Dermis blood vessel endothelial cell (primary cell): Measurements from ENCODE around the gene MOB2. TPM values are rescaled to one million over a fixed set of nuclear protein-coding genes. Genes with fewer than 3 reads are reported as not detected.
"Not testable (repeated sequence)": the region's sequence is repeated elsewhere in the genome, so short reads cannot be mapped to it uniquely, and the experiment has no call there.

ENCODE experiments used
- DNase-seq: peaks from one replicate; pipeline ENCODE4 v3.0.0; 2010
- total RNA-seq: library from RNA; depleted of rRNA; stranded (reverse); fragments of >200 nt; gene quantifications from 2 replicates; pipeline ENCODE4 v1.2.3, GENCODE V29; 2014

The MOB2 gene
- total RNA-seq, 1 donor from 2014 or later, result 47.0 TPM

- no peak for DNase-seq
Measured at GRCh38 chr11:1439341-1439740, 47.2 kb downstream of the MOB2 start.

DNA sequence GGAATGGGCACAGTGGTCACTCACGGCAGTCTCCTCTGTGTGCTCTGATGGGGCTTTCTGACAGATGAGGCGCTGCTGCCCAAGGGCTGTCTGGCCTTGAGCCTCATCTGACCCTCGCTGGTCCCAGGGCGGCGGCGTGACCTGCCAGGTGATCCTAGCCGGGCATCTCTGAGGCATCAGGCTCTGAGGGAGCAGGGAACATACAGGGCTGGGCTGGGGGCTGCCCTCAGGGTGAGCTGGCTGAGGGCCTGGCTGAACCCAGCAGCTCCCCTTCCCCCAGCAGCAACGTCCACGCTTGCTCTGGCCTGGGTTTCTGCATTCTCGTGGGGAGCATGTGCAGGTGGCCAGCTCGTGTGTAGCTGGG is 47.6 kb downstream of the MOB2 start:
- no peak for DNase-seq

DNA sequence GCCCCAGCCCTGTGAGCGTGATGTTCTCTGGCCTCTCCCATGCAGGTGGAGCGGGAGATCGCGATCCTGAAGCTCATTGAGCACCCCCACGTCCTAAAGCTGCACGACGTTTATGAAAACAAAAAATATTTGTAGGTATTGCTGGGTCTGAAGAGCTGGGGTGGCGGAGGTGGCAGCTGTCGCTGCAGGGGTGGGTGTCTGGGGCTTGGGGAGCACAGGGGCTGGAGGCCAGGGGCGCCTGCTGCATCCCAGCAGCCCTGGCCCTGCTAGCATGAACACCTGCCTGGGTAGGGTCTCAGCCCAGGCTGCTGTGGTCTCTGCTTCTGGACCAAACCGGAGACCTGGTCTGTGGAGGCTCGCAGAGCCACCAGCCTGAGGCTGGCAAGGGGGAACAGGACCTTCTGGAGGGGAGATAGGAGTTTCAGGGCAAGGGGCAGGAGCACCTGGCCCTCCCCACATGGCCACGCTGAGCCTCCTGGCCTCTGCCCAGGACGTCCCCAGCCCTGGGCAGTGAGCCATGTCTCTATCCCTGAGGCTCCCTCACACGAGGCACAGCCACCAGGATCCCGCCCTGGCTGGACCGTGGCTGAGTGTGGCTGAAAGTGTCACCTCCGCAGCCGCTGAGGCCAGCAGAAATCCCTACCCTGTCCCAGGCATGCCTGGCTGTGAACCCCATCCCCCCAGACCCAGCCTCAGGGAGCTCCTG is 48.2 kb downstream of the MOB2 start:
- DNase-seq, result no peak

DNA sequence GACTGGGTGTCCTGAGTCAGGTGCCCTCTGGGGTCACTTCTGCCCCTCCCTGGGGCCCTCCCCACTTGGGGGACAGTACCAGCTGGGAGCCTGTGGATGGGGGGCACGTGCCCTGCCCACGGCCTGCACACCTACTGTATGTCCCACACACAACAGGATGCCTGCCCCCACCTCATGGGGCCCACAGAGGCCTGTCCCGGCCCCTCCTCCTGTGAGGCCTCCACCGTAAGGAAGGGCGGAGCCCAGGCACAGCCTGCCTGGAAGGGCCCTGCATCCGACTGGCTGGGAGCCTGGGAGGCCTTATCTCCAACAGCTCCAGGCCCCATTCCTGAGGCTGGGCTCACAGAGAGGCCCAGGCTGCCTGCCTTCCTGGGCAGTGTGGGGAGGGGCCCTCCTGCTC is 49.1 kb downstream of the MOB2 start:
- no peak for DNase-seq

GRCh38 chr11:1436468-1437039 is 50.0 kb downstream of the MOB2 start:
- DNase-seq, result no peak

DNA sequence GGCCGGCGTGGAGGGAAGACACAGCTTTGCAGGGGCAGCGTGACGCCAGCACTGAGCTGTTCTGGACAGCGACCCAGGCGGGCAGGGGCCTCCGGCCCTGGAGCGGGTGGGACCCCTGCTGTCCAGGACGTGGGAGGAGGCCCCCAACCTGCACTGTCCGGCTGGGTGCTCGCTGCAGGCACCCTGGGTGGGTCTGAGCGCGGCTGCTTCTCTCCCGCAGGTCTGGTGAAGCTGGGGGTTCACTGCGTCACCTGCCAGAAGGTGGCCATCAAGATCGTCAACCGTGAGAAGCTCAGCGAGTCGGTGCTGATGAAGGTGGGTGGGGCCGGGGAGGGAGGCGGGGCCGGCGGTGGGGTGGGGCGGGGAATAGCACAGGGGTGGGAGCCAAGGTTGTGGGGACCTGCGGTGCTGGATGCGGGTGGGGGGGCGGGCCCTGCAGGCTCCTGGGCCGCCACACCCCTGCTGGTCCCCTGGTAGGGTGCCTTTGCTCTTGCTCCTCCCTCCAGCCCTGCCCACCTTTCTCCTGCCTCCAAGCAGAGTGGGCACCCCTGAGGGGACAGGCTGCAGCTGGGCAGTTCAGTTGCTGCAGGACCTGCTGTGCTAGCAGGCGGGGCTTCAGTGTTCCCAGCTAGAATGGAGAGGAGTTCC is 50.6 kb downstream of the MOB2 start:
- no peak for DNase-seq

- DNase-seq, result not testable (repeated sequence)
Measured at GRCh38 chr11:1435479-1435819, 51.1 kb downstream of the MOB2 start.

GRCh38 chr11:1433977-1434640 is 52.5 kb downstream of the MOB2 start:
- DNase-seq, result no peak

GRCh38 chr11:1433568-1433967 is 53.0 kb downstream of the MOB2 start:
- DNase-seq, result no peak

DNA sequence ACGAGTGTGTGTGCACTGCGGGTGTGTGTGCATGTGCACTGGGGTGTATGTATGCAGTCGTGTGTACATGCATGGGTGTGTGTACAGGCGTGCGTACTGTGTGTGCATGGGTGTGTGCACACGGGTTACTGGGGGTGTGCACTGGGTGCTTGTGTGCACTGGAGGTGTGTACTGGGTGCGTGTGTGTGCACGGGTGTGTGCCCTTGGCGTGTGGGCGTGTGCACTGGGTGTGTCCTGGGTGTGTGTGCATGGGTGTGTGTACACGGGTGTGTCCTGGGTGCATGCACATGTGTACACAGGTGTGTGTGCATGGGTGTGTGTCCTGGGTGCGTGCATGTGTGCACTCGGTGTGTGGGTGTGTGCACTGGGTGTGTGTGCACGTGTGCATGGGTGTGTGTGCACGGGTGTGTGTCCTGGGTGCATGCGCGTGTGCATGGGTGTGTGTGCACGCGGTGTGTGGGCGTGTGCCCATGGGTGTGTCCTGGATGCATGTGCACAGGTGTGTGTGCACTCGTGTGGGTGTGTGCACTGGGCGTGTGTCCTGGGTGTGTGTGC is 57.7 kb downstream of the MOB2 start:
- no peak for DNase-seq

GRCh38 chr11:1425439-1425838 is 61.1 kb downstream of the MOB2 start:
- DNase-seq, result no peak

DNA sequence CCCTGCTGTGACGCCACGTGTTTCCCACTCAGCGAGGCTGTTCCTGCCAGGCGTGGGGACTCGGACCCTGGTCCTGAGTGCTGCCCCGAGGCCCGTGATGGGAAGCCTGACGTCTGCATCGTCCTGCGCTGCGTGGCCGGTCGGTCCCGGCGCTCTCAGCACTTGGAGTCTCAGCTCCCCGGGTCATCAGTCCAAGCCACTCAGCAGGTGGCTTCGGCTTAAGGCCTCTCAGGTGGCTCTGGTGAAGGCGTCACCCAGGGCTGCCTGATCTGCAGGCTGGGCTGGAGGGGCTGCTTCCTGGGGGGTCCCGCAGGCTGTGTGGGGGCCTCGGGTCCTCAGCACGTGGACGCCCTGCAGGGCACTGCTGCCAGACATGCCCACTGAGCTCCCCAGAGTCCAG is 61.6 kb downstream of the MOB2 start:
- DNase-seq, result no peak

- not testable (repeated sequence) for DNase-seq
Measured at GRCh38 chr11:1423406-1423805, 63.2 kb downstream of the MOB2 start.

GRCh38 chr11:1422981-1423380 is 63.6 kb downstream of the MOB2 start:
- DNase-seq, result no peak

DNA sequence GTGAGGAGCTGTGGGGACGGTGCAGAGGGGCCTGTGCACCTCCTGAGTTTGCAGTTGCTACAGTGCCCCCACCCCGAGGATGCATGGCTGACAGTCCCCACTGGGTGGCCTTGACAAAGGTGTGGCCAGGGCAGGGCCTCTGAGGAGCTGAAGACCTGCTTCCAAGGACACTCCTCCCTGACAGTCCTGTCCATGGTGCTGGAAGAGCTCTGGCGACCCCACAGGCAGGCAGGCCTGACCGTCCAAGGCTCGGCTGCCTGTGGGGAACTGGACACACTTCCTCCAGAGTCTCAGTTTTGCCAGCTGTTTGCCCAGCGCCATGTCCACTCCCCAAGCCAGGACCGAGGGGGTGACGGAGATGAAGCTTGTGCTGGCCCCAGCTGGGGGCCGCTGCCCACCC is 64.1 kb downstream of the MOB2 start:
- peak; percentile 16 for DNase-seq

- DNase-seq, result no peak
Measured at GRCh38 chr11:1421291-1421690, 65.3 kb downstream of the MOB2 start.

- DNase-seq, result no peak
Measured at GRCh38 chr11:1419811-1420210, 66.8 kb downstream of the MOB2 start.

Other genes with a start within 250 kb of the MOB2 start
- gene TOLLIP, start 177.1 kb downstream of the MOB2 start, total RNA-seq, result 24.8 and 40.6 TPM in 2 replicates
- 0.23 and 0.51 TPM in 2 replicates for gene BRSK2, start 96.8 kb downstream of the MOB2 start, total RNA-seq
- 0.37 and 1.2 TPM in 2 replicates for gene DUSP8, start 85.5 kb upstream of the MOB2 start, total RNA-seq
- not detected in 2 replicates for gene KRTAP5-1, start 98.5 kb upstream of the MOB2 start, total RNA-seq
- not detected in 2 replicates for gene KRTAP5-2, start 111.5 kb upstream of the MOB2 start, total RNA-seq
- not detected in 2 replicates for gene KRTAP5-3, start 121.7 kb upstream of the MOB2 start, total RNA-seq
- gene KRTAP5-4, start 135.4 kb upstream of the MOB2 start, total RNA-seq, result not detected in 2 replicates
- not detected in 2 replicates for gene KRTAP5-5, start 143.0 kb upstream of the MOB2 start, total RNA-seq
- 0.28 TPM in 1 of 2 replicates, not detected in the other for gene KRTAP5-6, start 210.4 kb upstream of the MOB2 start, total RNA-seq